NCI-H526 treated with DMSO at 0.1 percent for 48 hours (cell line): ENCODE data around the gene KIF26B.
A peak's percentile ranks its signal among the peaks of the same experiment; 100 is the strongest.

ENCODE experiments used
- DNase-seq: peaks from one replicate; lab custom pipeline; 2025; lab: John Stamatoyannopoulos, UW

KIF26B gene

DNA sequence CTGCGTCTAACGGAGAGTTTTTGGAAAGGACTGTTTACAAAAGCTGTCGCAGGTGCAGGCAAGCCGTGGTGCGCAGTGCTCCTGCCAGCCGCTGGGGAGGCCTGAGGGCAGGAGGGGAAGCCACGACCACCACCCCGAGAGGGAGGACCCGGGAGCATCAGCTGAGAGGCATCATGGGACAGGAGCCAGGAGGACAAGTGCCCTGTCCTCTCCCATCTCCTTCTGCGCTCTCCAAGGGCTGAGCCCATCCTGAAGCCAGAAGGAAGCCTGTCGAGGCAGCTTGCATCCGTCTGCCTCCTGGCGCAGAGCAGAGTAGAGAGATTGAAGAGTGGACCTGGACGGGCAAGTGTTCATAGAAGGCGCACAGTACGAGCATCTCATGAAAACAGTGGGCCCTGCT is 310.9 kb downstream of the KIF26B start:
- no peak for DNase-seq

DNA sequence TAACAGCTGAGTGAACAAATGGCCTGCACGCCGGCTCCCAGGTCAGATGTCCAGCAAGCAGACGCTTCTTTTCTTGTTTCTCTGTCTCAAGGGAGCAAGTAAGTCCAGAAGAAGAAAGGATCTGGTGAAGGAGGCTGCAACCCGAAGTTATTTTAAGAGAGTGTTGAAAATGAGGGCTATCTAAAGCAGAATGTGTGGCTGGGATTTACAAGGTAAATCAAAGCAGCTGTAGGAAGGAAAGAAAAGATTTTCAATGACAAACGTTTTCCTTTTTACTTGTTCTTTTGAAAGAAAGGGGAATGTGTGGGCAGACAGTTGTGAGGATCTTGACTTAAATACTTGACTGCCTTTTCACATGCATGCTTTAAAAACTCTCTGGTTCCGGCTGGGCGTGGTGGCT is 311.5 kb downstream of the KIF26B start:
- DNase-seq = no peak

DNA sequence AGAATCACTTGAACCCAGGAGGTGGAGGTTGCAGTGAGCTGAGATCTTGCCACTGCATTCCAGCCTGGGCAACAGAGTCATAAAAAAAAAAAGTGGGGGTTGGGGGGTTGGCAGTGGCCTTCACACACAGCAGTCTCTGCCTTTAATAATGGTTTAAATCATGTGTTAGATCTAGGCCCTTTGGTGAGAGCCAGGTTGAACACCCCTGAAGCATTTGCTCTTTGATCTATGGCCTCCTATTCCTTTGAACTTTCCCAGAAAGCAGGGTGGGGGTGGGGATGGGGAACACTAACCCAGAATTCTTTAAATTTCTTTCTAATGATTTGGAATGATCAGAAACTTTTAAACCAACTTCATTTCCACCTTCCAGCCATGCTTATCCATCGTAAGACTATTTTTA is 313.0 kb downstream of the KIF26B start:
- no peak for DNase-seq

DNA sequence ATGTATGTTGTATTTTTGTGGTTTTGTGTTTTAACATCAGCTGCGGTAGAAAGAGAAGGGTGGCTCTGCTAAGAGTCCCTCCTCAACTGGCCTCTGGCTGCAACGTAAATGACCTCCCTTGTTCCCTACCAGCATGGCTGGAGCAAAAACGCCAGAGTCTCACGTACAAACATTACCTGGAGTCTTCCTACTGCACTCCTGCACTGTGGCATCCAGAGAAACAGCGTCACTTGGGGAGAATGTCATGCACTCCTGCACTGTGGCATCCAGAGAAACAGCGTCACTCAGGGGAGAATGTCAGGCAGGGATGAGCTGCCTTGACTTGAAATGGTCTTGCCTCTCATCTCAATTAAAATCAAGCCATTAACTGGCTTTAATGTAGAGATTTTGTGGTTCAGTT is 314.2 kb downstream of the KIF26B start:
- no peak for DNase-seq

DNA sequence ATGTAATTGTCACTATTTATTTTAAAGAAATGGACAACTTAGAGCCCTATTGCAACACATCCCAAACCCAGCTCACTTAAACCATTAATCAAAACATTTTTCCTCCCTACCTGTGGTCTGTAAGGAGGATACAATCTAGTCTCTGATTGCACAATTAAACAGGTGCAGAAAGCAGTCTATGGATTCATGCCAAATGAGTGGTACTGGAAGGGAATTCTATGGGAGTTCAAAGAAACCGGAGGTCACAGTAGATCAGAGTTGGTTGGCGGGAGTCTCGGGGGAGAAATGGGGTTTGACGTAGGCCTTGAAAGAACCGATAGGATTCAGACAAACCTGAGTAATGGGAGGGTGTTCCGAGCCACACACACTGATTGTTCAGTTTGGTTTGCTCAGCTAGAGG is 314.9 kb downstream of the KIF26B start:
- DNase-seq = no peak

DNA sequence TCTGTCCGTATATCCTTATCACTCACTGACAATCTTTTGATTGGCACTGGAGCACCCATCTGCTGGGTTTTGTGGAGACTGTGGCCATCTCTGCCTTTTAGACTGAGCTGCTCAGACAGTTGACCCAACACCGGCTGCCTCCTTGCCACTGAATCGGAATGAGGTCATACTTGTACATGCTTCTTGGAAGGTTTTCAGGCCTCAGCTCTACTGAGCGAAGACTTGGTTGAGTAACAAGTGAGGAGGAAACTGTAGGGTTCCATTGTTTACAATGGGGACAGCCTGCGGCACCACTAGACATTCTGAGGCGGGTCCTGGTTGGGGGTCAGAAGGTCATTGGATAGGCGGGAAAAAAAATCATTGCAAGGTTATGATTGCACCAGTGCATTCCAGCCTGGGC is 320.3 kb downstream of the KIF26B start:
- no peak for DNase-seq

DNA sequence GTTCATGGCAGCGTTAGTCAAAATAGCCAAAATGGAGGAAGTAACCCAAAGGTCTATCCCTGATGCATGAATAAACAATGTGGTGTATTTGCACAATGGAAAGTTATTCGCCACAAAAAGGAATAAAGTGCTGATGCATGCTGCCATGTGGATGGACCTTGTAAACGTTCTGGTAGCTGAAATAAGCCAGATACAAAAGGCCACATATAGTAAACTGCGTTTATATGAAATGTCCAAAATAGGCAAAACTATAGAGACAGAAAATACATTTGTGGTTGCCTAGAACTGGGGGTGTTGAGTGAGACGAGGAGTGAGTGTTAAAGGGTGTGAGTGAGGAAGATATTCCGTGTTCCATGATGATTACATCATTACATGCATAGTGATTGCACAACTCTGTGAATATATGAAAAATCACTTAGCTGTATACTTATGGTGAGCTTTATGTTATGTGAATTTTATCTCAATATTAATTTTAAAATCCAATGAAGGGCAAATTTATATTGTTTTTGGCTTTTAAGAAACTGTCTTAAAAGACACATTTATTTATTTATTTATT is 321.3 kb downstream of the KIF26B start:
- DNase-seq = no peak

DNA sequence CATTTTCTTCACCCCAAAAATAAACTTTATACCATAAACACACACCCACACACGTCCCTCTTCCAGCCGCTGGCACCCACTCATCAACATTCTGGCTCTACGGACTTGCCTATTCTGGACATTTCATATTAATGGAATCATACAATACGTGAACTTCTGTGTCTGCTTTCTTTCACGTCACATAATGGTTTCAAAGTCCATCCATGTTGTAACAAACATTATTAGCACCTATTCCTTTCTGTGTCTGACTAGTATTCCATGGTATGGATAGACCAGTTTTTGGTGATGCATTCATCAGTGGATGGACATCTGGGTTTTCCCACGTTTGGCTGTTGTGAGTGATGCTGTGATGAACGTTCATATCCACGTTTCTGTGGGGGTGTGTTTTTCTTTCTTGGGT is 323.2 kb downstream of the KIF26B start:
- DNase-seq = no peak

DNA sequence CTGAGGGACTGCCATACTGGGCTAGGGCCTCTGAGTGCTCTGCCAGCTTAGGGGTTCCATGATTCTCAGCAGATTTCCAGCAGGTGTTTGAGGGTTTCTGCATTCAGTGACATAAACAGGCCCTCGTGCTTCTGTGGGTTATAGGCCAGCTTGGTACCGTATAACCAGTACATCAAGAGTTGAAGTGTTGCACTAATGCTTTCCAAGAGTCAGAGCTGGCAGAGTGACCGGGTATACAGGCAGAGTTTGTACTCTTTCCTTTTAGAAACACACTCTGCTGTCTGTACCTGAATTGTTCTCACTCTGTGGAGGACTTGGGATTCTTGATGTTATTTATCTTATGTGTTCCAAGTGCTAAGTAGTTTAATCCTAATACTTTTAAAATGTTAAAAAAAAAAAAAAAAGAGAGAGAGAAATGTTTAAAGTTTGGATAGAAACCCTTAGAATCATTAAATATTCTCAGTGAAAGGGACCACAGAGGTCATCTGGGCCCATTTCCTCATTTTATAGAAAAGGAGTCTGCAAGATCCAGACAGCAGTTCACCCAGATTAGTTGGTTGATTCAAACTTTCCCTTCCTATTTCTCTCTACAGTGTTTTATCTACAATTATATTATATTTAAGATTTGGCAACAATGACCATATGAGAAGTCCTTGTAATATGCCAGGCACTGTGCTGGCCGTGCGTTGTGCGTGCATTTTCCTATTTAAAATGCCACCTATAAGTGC is 325.8 kb downstream of the KIF26B start:
- DNase-seq = no peak

DNA sequence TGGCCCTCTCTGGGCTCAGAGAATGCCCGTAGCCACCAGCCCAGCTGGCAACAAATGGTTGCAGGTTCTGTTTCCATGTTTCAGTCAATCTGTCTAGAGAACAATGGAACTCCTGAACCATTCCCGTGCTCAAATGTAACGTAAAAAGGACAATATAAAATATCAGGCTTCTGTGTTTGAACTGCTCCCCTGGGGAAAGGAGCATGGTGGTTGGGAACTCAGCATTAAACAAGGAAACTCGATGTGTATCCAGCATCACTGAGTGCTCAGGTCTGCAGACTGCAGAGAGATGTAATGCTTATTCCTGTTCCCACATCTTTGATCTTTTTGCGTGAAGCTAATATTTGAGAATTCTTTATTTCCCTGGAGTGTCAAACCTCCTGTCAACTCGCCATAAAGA is 326.5 kb downstream of the KIF26B start:
- DNase-seq = no peak

DNA sequence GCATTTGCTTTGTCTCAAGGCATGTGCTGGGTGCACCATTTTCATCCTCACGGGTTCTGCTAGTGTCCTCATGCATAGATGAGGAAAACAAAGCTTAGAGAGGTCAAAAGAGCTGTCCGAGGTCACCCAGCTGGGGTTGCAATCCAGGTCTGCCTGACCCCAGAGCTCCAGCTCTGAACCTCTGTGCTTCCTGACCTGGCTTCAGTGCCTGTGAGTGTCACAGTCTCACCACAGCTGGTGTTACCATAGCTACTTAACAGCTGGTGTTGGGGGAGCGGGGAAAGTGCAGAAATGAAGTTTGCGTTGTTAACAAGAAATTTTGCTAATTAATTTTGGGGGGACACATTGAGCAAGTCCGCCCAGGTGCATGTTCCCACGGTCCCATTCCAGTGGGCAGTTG is 328.5 kb downstream of the KIF26B start:
- no peak for DNase-seq

DNA sequence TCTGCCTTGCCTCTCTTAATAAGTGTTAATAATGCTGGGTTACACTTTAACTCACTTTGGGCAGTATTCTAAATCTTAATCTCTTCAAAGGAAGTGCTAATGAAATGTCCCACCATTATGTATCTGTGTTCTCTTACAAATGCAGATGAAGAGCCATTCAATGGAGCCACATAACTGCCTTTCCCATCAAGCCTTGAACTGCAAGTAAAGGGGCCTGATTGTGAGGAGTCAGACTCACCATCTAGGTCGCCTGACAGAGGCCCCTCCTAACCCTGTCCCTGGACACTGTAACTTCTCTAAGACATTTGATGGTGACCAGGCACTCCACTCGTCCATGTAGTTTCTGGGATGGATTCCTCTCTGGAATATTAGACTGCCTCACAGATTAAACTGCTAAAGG is 329.4 kb downstream of the KIF26B start:
- no peak for DNase-seq

DNA sequence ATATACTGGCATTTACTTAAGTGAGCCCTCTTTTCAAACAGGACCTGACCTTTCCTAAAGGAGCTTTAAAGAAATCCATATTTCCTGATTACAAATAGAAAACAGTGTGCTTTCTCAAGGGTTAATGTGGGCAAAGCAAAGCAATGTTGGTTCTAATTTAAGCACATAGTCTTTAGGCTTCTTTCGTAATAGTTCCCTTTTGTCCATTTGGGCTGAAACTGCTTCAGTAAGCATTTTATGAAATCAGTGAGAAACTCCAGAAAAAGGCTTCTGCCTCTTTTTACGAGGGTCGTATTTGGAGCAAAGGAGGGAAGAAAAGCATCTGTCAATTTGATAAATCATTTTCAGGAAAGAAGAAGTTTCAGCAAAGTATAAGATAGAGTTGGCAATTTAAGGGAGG is 331.2 kb downstream of the KIF26B start:
- no peak for DNase-seq

DNA sequence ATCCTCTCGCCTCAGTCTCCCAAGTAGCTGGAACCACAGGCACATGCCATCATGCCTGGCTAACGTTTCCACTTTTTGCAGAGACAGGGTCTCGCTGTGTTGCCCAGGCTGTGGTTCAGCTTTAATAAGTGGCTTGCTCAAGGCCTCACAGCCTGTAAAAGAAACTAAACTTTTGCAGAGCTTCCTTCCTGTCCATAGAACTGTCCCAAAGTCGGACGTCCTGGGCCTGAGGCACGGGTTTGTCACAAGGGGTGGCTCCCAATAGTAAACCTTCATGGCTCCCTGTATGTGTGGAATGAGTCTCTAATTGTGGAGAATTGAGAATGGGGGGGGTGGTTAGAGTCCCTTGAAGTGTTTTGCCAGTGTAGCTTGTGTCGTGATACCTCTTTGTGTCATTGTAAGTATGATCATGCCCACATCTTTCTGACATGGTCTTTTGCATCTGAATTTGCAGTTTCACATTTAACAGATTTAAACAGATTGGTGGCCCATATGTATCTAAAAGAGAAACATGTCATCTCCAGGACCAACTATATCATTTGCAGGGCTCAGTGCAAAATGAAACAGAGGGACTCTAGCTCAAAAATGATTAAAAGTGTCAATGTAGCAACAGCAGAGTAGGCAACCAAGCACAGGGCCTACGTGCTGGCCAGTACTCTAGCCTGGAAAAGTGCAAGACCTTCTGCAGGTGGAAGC is 332.1 kb downstream of the KIF26B start:
- no peak for DNase-seq

DNA sequence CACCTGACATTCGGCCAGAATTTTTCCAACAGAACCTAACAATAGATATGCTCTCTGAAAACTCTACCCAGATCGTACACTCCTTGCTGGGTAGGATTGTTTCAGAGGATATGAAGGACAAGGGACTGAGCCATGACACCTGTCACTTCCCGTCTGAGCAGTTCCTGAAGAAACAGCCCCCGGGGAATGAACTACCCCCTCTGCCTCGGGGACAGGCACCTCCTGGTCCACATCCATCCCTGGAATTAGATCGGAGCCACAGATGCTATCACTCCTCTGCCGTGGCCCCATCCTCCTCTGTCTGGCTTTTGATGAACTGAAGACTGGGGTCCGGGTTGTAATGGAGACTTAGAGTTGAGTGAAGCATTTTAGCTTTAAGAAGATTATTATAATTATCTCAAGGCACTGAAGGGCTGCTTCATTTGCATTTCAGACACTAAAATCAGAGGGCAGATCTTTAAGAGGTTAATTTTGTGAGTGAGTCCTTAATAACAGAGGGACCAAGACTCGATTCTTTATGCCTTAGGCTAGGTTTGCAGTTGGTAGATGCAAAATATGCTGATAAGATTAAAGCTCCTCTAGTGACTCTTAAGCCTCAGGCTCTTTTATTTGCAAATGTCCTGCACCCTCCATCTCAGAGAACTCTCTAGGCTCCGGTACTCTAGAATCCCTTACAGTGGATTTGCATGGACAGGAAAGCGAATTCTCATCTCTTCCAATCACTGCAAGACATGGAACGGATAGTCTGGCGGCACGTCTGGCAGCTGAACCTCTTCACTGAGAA is 333.8 kb downstream of the KIF26B start:
- peak; percentile 46 for DNase-seq

DNA sequence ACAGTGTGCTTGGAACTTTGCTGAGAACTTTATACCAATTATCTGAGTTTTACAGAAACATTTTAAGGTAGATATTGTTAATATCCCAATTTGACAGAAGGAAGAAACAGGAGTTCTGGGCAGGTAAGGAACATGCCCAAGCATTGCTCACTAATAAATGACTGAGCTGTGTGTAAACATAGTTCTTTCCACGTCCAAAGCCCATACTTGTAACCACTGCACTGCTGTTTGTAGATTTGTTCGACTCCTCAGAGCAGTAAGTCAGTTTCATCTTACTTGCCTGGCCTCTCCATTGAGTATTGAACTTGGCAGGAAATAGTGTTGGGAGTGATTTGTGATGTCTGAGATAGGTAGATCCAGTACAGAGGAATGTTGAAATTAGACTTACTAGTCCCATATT is 335.1 kb downstream of the KIF26B start:
- no peak for DNase-seq

DNA sequence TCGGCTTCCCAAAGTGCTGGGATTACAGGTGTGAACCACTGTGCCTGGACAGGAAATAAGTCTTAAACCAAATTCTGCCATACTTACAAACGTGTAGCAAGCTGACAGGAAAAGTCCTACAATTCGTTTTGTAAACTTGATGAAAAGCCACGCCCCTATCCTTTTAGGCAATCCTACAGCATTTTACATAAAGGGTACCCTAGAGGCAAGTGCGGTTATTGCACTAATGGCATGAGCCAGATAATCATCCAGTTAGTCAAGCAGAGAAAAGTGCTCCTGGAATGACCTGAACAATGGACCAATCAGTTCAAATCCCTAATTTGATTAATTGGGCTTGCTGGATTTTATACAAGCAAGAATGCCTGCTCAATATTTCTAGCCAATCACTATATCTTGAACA is 338.2 kb downstream of the KIF26B start:
- DNase-seq = no peak

DNA sequence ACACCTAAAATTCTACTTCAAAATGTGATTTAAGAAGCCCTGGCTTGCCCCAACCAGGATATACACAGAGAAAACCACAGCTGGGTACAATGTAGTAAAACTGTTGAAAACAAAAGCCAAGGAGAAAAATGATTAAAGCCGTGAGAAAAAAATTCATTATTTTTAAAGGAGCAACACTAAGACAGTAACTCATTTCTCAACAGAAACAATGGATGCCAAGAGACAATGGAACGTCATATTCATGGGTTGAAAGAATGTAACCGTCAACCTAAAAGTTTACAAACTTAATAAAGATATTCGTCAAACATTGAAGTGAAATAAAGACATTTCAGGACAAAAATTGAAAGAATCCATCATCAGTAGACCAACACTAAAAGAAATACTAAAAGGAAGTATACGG is 340.9 kb downstream of the KIF26B start:
- no peak for DNase-seq

DNA sequence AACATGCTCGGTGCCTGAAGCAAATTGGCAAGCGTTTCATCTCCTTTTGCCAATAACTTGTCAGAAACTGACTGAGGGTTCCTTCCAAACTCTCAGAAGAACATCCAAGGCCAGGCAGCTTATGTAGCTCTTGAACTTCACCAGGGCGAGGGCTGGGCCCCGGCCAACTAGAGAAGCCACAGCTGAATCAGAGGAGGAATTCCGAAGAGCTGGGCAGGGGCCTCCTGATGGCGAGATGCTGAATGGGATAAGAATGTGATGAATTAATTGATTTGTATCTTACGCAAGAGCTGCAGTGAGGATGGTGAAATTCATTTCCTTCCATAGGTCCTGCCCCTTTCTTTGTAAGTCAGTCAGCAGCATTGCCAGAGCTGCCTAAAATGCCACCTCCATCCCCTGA is 345.8 kb downstream of the KIF26B start:
- DNase-seq = no peak

DNA sequence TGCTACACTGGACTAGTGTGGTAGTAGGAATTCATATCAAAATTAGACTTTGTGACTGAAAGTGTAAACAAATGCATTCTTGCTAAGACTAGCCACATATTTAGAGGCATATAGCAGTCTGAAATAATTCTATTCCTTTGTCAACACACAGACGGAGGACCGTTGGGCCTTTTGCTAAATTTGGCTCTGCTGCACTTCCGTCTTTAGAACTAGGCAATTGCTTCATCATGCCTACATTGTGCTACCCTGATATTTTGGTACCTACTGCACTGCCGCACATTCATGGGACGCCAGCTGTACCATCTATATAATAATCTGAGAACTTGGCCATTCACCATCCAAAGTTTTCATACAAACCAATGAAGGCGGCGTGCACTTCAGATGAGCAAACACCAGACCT is 346.8 kb downstream of the KIF26B start:
- no peak for DNase-seq

DNA sequence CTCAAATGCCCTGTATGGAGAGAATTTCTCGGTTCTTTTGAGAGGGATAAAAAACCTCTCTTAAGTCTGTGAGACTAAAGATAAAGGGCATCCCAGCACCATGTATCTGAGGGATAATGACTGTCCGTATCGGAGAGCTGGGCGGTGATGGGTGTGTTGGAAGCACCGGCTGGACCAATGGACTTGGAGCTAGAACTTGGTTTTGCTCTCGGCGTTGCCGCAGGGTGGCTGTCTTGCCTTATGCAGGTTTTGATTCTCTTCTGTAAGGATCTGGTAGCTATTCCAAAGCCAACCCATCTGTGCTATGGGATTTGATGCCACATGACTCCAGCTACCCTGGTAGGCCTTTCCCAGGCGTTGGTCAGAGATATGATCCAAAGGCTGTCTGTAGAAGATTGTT is 348.8 kb downstream of the KIF26B start:
- DNase-seq = no peak

DNA sequence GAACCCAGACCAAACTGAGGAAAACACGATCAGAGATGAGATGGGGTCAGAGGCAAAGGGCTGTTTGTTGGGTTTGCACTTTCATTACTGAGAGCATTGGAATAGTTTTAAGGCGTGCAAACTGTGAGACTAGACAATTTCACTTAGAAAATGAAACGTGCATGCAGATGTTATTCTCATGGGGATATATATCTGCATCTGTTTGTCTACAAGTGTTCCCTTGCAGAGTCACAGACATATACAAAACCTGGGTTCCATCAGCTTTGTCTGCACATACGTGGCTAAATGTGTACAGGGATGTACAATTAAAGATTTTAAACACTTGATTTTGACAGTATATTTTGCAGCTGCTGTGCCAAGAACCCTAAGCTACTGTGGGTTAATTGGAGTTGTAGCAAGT is 355.4 kb downstream of the KIF26B start:
- DNase-seq = no peak
